Progenitor cell of endocrine pancreas (in vitro differentiated cells): ENCODE data around the gene ZBTB46. TPM values are rescaled to one million over a fixed set of nuclear protein-coding genes. Genes with fewer than 3 reads are reported as not detected.
A peak's percentile ranks its signal among the peaks of the same experiment; 100 is the strongest.

Experiments
- DNase-seq: peaks from one replicate; pipeline ENCODE4 v3.0.0; 2021; ENCODE audit warnings: low spot score; ENCODE audit not compliant: unreplicated experiment
- H3K27ac Mint-ChIP-seq: 2 replicates; pipeline ENCODE4 v1.8.0; 2021; ENCODE audit warnings: mild to moderate bottlenecking, moderate library complexity, mixed read lengths
- H3K27me3 Mint-ChIP-seq: 2 replicates; pipeline ENCODE4 v1.8.0; 2021; ENCODE audit warnings: mixed read lengths
- H3K36me3 Mint-ChIP-seq: 2 replicates; pipeline ENCODE4 v1.8.0; 2022; ENCODE audit warnings: mixed read lengths; ENCODE audit not compliant: insufficient read depth
- H3K4me1 Mint-ChIP-seq: 2 replicates; pipeline ENCODE4 v1.8.0; 2021; ENCODE audit warnings: low read depth, mixed read lengths
- H3K4me3 Mint-ChIP-seq: 2 replicates; pipeline ENCODE4 v1.8.0; 2021; ENCODE audit warnings: low read depth, mild to moderate bottlenecking, moderate library complexity, mixed read lengths
- H3K9me3 Mint-ChIP-seq: 2 replicates; pipeline ENCODE4 v1.8.0; 2021; ENCODE audit warnings: low read depth, mixed read lengths
- CTCF ChIP-seq: fragments of 200-600 bp; sonication (generic); IDR thresholded peaks from one replicate; pipeline ENCODE4 v1.5.0; 2021; ENCODE audit warnings: antibody characterized with exemption, mild to moderate bottlenecking; ENCODE audit not compliant: unreplicated experiment
- total RNA-seq: library from RNA; stranded (reverse); gene quantifications from 2 replicates; pipeline ENCODE4 v1.2.1, GENCODE V29; 2021

The ZBTB46 gene
- total RNA-seq, 1 donor from 2014 or later = 31.2 TPM

- TF ChIP-seq CTCF = peak; percentile 64
- Mint-ChIP-seq H3K4me3 (peak overlapping the region; percentile 94), H3K27me3 (no peaks in the 10 kb centered on the region), H3K36me3 (peaks cover 6% of the 10 kb centered on the region), H3K27ac (peak overlapping the region; percentile 99), H3K9me3 (no peaks in the 10 kb centered on the region), H3K4me1 (peaks cover 16% of the 10 kb centered on the region)
- DNase-seq = peak; percentile 50
These were observed 32.9 kb upstream of the ZBTB46 start for GRCh38 chr20:63863798-63864544.

- DNase-seq = no peak
- H3K36me3 Mint-ChIP-seq = peaks cover 4% of the 10 kb centered on the region
- H3K27ac Mint-ChIP-seq = peak overlapping the region; percentile 99
- H3K4me1 Mint-ChIP-seq = peaks cover 20% of the 10 kb centered on the region
- no peaks in the 10 kb centered on the region for H3K27me3 Mint-ChIP-seq
- no peak for TF ChIP-seq CTCF
- peak overlapping the region; percentile 94 for H3K4me3 Mint-ChIP-seq
- H3K9me3 Mint-ChIP-seq = no peaks in the 10 kb centered on the region
These were observed 32.1 kb upstream of the ZBTB46 start for GRCh38 chr20:63863021-63863797.

GRCh38 chr20:63861981-63862901 lies 31.2 kb upstream of the ZBTB46 start:
- DNase-seq = no peak
- Mint-ChIP-seq H3K27me3 (no peaks in the 10 kb centered on the region), H3K9me3 (no peaks in the 10 kb centered on the region), H3K27ac (no peak overlapping the region), H3K4me3 (no peak overlapping the region), H3K4me1 (peaks cover 21% of the 10 kb centered on the region), H3K36me3 (peaks cover 2% of the 10 kb centered on the region)
- no peak for TF ChIP-seq CTCF

DNA sequence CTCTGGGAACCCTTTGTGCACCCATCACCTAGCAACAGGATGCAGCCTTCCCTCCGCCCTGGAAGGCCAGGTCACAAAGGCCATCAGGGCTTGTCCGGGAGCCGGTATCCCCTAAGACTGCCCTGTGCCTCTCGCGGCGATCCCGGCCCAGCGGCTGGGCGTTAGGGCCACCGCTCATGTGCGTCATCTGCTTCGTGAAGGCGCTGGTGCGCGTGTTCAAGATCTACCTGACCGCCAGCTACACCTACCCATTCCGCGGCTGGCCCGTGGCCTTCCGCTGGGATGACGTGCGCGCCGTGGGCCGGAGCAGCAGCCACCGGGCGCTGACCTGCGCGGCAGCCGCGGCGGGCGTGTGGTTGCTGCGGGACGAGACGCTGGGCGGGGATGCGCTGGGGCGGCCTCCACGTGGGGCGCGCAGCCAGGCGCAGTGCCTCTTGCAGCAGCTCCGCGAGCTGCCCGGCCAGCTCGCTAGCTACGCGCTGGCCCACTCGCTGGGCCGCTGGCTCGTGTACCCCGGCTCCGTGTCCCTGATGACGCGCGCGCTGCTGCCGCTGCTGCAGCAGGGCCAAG lies 30.4 kb upstream of the ZBTB46 start, which contains the start of gene ABHD16B:
Gene ABHD16B (plus strand): TSS at position 134 of the 570 bp plus-strand sequence. CDS start 43 bp downstream, at position 177.
- peaks cover 23% of the 10 kb centered on the region for H3K4me1 Mint-ChIP-seq

More for the DNA sequence above, 30.4 kb upstream of the ZBTB46 start, which contains the start of gene ABHD16B:
- no peak for TF ChIP-seq CTCF
- H3K27ac Mint-ChIP-seq = no peak within 1 kb of the TSS
- H3K27me3 Mint-ChIP-seq = peaks cover 4% of the 10 kb centered on the region
- DNase-seq = no peak
- no peaks in the 10 kb centered on the region for H3K9me3 Mint-ChIP-seq
- H3K36me3 Mint-ChIP-seq = peaks cover 2% of the 10 kb centered on the region
- no peak within 1 kb of the TSS for H3K4me3 Mint-ChIP-seq
